Myocyte (in vitro differentiated cells): ENCODE data around the gene PPT1. TPM values are rescaled to one million over a fixed set of nuclear protein-coding genes. Genes with fewer than 3 reads are reported as not detected.

Source experiments
- DNase-seq: peaks from one replicate; pipeline ENCODE4 v3.0.0-alpha.2; 2012; ENCODE audit warnings: low read depth
- total RNA-seq: library from RNA; depleted of rRNA; stranded (reverse); fragments of >200 nt; gene quantifications from 2 replicates; pipeline ENCODE4 v1.2.3, GENCODE V29; 2014

The PPT1 gene
- total RNA-seq, 1 donor from 2014 or later = 46.4 TPM

GRCh38 chr1:40032240-40032891, 64.7 kb downstream of the PPT1 start:
- DNase-seq = peak; percentile 76

GRCh38 chr1:40030528-40031135, 66.4 kb downstream of the PPT1 start:
- peak; percentile 94 for DNase-seq

GRCh38 chr1:40029608-40030007, 67.4 kb downstream of the PPT1 start:
- DNase-seq = no peak

- DNase-seq = no peak
Observed at GRCh38 chr1:40027647-40028046, 69.4 kb downstream of the PPT1 start.

- DNase-seq = no peak
Observed at GRCh38 chr1:40024671-40025070, 72.4 kb downstream of the PPT1 start.

- no peak for DNase-seq
Observed at GRCh38 chr1:40023379-40023944, 73.6 kb downstream of the PPT1 start.

Other genes with a start within 250 kb of the PPT1 start
- 30.0 and 51.9 TPM in 2 replicates for gene TRIT1, start 213.7 kb downstream of the PPT1 start, total RNA-seq
- gene MYCL, start 195.3 kb downstream of the PPT1 start, total RNA-seq = 77.9 and 143 TPM in 2 replicates
- gene MFSD2A, start 142.1 kb downstream of the PPT1 start, total RNA-seq = 15.9 and 16.4 TPM in 2 replicates
- gene CAP1, start 56.5 kb downstream of the PPT1 start, total RNA-seq = 121 and 122 TPM in 2 replicates
- 20.8 and 22.9 TPM in 2 replicates for gene RLF, start 64.1 kb upstream of the PPT1 start, total RNA-seq
- gene TMCO2, start 150.7 kb upstream of the PPT1 start, total RNA-seq = not detected in 2 replicates
- 52.2 and 67.8 TPM in 2 replicates for gene ZMPSTE24, start 161.0 kb upstream of the PPT1 start, total RNA-seq
- gene COL9A2, start 220.0 kb upstream of the PPT1 start, total RNA-seq = 0.24 and 0.94 TPM in 2 replicates